Ovary (tissue), 1 donor: Measurements from ENCODE around the gene AP1S3.

Experiments used
- EP300 ChIP-seq: sonication (generic); formaldehyde crosslinking; IDR thresholded peaks from one replicate; pipeline ENCODE4 v1.6.1; 2017; ENCODE audit warnings: antibody characterized with exemption
- POLR2A ChIP-seq: fragments of 450-650 bp; IDR thresholded peaks from one replicate; pipeline ENCODE4 v1.6.1; 2017; ENCODE audit warnings: antibody characterized with exemption, mild to moderate bottlenecking, moderate library complexity

DNA sequence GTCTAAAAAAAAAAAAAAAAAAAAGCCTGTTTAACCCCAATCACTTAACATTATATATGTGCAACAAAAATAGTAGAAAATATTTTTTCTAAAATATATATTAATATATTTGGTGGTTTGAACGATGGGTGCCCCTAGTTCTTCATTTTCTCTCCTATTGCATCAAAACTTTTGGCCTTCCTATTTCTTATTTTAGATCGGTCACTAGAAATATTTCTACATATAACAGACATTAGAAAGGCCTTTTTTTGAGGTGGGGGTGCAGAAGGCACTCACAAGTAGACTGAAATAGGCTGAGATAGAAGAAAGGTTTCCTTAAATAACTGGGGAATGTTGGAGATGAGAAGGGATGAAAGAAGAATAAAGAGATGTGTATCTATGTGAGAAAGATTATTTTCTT lies 49.3 kb upstream of the AP1S3 start:
- TF ChIP-seq EP300: no peak
- no peak for TF ChIP-seq POLR2A
